HG02943 (cell line): Measurements from ENCODE around the gene PMAIP1.
"Not testable (repeated sequence)": the region's sequence is repeated elsewhere in the genome, so short reads cannot be mapped to it uniquely, and the experiment has no call there.

Source experiments
- ATAC-seq: cut with Tn5 transposase; IDR thresholded peaks from one replicate; pipeline ENCODE4 v1.9.1; 2021; ENCODE audit warnings: mild to moderate bottlenecking, low read depth, moderate library complexity; ENCODE audit not compliant: unreplicated experiment

PMAIP1 gene

DNA sequence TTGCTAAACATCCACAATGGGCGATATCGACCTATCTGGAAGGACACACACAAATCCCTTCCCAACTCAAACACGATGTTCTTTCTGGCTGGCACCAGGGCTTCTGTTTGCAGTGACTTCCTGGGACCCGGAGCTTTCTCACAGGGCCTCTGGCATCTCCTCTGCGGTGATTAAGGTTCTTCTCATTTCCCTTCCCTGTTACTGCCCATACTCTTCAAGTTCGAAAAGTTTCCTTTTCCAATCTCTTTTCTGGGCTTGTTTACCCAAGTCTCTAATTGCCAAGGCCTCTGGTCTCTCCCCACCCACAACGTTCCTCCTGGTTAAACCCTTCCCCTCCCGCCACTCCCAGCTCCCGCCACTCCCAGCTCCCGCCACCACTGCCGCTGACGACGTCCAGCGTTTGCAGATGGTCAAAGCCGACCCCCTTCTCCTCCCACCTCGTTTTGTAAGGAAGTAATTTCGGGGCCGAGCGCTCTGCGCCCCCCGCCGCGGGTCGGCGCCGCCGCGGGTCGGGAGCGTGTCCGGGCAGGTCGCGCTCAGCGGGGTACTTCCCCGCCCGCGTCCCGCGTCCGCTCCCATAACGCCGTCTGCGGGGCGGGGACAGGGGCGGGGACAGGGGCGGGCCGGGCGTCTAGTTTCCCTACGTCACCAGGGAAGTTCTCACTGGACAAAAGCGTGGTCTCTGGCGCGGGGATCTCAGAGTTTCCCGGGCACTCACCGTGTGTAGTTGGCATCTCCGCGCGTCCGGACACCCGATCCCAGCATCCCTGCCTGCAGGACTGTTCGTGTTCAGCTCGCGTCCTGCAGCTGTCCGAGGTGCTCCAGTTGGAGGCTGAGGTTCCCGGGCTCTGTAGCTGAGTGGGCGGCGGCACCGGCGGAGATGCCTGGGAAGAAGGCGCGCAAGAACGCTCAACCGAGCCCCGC is at the start of gene PMAIP1:
Gene PMAIP1 (plus strand): TSS at position 699 of the 924 bp plus-strand sequence. CDS start 182 bp downstream, at position 881.
- ATAC-seq, result peak; percentile 59

- ATAC-seq, result no peak
Measured at GRCh38 chr18:59851784-59852399, 47.9 kb upstream of the PMAIP1 start.

DNA sequence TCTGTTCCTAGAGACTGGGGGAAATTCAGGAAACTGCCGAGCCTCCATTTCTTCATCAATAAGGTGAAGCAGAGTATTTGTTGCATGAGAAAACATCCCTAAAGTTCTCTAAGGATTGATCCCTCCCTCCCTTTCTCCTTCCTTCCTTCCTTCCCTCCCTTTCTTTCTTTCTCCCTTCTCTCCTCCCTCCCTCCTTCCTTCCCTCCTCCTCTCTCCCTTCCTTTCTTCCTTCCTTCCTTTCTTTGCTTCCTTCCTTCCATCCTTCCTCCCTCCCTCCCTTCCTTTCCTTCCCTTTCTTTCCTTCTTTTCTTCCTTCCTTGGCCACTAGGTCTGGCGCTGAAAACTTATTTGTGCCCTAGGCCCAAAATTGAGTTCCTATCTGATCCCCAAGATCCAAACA is 47.2 kb upstream of the PMAIP1 start:
- ATAC-seq, result no peak

- no peak for ATAC-seq
Measured at GRCh38 chr18:59853380-59853779, 46.4 kb upstream of the PMAIP1 start.

- ATAC-seq, result not testable (repeated sequence)
Measured at GRCh38 chr18:59853988-59854387, 45.8 kb upstream of the PMAIP1 start.

- ATAC-seq, result no peak
Measured at GRCh38 chr18:59861009-59861408, 38.8 kb upstream of the PMAIP1 start.

- ATAC-seq, result peak; percentile 62
Measured at GRCh38 chr18:59861963-59862819, 37.6 kb upstream of the PMAIP1 start.

DNA sequence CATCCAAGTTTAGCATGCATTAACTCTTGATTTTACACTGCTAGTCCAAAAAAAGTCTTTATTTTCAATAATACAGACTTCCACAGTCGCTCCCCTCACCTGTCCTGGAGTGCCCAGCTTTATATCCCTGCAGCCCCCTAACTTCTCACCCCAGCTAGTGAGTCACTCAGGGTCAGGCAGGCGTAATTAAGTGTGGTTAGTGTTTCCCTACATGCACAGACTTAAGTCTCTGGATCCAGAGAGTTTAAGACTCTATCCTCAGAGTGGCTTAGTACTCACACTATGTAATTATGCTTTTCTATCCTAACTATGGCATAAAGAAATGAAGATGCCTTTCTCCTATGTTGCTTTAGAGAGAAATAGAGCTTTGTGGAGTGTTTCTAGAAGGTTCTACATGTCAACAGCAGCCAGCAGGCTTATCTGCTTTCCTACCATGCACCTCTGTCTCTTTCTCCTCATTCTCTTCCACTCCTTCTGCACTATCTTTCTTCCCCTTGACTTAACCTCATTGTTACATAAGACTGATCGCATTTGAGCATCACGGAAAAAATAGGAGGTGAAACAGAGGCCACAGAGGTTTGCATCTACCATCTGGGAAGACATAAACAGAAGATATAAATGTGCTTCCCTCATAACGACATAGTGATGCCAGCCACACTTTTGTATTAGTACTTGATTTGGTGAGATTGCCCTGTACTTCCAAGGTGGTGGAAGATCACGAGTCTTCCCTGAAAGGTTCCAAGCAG is 34.4 kb upstream of the PMAIP1 start:
- ATAC-seq, result no peak

DNA sequence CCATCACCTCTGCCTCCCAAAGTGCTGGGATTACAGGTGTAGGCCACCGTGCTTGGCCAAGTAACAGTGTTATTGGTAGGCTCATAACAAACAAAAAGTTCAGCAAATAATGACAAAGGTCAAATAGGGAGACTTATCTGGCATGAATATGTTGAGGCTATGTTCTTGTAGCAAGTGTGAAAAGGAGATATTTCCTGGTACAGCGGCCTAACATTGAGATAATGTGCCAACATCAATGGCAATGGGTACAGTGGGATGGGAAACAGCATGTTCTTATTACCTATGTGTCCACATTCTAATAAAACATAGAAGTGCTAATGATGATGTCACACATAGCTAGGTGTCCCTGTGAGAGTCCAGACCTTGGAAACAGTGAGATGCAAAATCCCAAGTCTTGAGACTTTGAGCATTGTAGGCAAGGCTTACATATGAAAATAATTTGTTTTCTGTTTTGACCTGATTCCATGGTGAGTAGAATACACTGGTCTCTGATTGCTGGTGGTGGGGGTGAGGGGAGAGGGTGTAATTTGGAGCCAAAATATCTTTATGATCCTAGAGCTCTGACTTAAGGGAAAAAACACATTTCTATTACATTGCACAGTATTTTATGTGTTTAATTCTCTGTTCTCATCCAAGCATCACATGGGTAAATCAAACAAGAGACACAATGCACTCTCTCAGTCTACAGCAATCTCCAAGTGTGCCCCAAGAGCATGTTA is 33.1 kb upstream of the PMAIP1 start:
- no peak for ATAC-seq

DNA sequence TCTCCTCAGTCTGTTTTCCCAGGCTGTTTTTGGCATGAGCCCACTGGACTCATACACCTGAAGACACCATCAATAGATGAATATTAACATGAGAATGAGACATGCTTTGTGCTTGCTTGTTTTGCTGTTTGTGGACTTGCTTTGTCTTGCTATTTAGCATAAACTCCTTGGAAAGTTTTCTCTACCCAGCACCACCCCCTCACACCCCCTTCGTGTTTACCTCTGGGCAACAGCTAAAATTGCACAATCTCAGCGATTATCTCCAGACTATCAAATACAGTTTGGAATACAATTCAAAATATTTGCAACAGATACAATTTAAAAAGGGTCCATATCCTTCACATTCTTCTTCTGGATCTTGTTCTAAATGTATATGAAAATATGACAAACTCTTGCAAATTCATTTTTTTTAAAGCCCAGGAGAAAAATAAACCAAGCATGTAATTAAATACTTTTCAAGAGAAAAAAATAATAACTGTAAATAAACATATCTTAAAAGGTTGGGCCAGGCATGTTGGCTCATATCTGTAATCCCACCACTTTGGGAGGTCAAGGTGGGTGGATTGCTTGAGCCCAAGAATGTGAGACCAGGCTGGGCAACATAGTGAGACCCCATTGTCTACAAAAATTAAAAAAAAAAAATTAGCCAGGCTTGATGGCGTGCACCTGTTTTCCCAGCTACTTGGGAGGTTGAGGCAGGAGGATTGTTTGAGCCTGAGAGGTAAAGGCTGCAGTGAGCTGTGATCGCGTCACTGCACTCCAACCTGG is 32.3 kb upstream of the PMAIP1 start:
- no peak for ATAC-seq

GRCh38 chr18:59870623-59871130 is 29.1 kb upstream of the PMAIP1 start:
- ATAC-seq, result no peak

DNA sequence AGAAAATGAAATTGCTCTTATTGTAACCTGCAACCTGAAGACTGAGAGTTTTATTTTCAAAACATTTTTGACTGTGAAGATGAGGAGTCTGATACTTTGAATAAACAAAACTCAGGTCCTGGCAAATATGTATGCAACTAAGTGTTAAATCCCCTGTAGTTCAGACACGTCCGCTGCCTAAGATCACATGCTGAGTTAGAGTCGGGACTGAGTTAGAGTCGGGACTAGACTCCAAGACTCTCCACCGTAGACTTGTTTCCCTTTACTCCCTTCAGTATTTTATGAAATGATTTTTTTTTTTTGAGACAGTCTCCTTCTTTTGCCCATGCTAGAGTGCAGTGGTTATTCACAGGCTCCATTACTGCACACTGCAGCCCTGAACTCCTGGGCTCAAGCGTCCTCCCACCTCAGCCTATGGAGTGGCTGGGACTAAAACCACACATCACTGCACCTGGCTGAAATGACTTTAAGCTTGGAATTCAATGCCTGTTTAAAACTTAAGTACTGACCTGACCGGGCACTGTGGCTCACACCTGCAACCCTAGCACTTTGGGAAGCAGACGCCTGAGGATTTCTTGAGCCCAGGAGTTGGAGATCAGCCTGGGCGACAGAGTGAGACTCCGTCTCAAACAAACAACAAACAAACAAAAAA is 28.0 kb upstream of the PMAIP1 start:
- no peak for ATAC-seq

GRCh38 chr18:59873641-59874040 is 26.2 kb upstream of the PMAIP1 start:
- no peak for ATAC-seq

- ATAC-seq, result no peak
Measured at GRCh38 chr18:59874166-59874565, 25.6 kb upstream of the PMAIP1 start.

DNA sequence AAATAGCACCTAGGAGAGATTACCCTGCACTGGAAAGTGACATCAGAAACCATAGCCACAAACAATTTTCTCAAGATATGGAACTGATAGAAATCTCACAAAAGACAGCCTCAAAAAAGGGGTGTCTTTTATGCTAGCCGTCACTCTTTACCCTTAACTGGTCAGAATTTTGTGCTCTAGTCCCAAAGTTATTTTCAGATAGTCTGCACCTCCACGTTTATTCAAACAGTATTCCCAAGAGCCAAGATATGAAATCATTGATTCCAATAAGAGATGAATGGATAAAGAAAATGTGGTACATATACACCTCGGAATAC is 23.5 kb upstream of the PMAIP1 start:
- ATAC-seq, result peak; percentile 66

- ATAC-seq, result no peak
Measured at GRCh38 chr18:59877361-59877760, 22.4 kb upstream of the PMAIP1 start.

GRCh38 chr18:59878644-59879043 is 21.2 kb upstream of the PMAIP1 start:
- no peak for ATAC-seq
